IMR-90 (cell line): Measurements from ENCODE around the gene SYT11. TPM values are rescaled to one million over a fixed set of nuclear protein-coding genes. Genes with fewer than 3 reads are reported as not detected.

Experiments used
- ATAC-seq: fragments of 200-7000 bp; cut with Tn5 transposase; 2 replicates; pipeline ENCODE4 v1.9.1; 2020; ENCODE audit warnings: low read depth, mild to moderate bottlenecking, moderate library complexity
- BruUV-seq: library from RNA; stranded (reverse); fragments of 400-500 nt; replicated peaks from 2 replicates; lab custom pipeline; 2021; lab: Mats Ljungman, UMichigan
- CTCF ChIA-PET: fragments of 300-600 bp; formaldehyde crosslinking; extraction: SDS; loops from one replicate; lab custom pipeline; 2021; ENCODE audit warnings: antibody characterized with exemption; lab: Yijun Ruan, JAX
- POLR2A ChIA-PET: fragments of 300-600 bp; sonication (Branson Sonifier 250); formaldehyde crosslinking; loops from one replicate; lab custom pipeline; 2022; ENCODE audit warnings: antibody characterized with exemption; ENCODE audit not compliant: unreplicated experiment; lab: Charles Lee
- DNase-seq: peaks from one replicate; pipeline ENCODE4 v3.0.0; 2013
- H2AFZ ChIP-seq: replicated peaks from 2 replicates; pipeline ENCODE3; 2013; ENCODE audit warnings: low read length, mild to moderate bottlenecking; ENCODE audit not compliant: poor library complexity
- H2AK5ac ChIP-seq: 2 replicates; pipeline ENCODE4 v1.6.1; 2013; ENCODE audit warnings: low read depth, low read length, inconsistent platforms
- H2AK9ac ChIP-seq: replicated peaks from 2 replicates; pipeline ENCODE3; 2013; ENCODE audit warnings: mild to moderate bottlenecking, low read depth, low read length, moderate library complexity; ENCODE audit not compliant: poor library complexity
- H2BK120ac ChIP-seq: 2 replicates; pipeline ENCODE4 v1.6.1; 2013; ENCODE audit warnings: low read depth, low read length, inconsistent platforms
- H2BK15ac ChIP-seq: 3 replicates; pipeline ENCODE4 v1.6.1; 2013; ENCODE audit warnings: low read depth, low read length, inconsistent platforms
- H2BK20ac ChIP-seq: 2 replicates; pipeline ENCODE4 v1.6.1; 2013; ENCODE audit warnings: low read depth, mild to moderate bottlenecking, inconsistent platforms, low read length, moderate library complexity
- H2BK5ac ChIP-seq: 2 replicates; pipeline ENCODE4 v1.6.1; 2013; ENCODE audit warnings: mild to moderate bottlenecking, low read depth, low read length, inconsistent platforms; ENCODE audit not compliant: poor library complexity, severe bottlenecking
- H3K14ac ChIP-seq: replicated peaks from 2 replicates; pipeline ENCODE4 v1.6.1; 2013; ENCODE audit warnings: low read depth, low read length, inconsistent platforms
- H3K18ac ChIP-seq: 2 replicates; pipeline ENCODE4 v1.6.1; 2013; ENCODE audit warnings: low read depth, low read length, control low read depth
- H3K23ac ChIP-seq: 2 replicates; pipeline ENCODE4 v1.6.1; 2013; ENCODE audit warnings: low read depth, low read length, inconsistent platforms
- H3K27ac ChIP-seq: 2 replicates; pipeline ENCODE4 v1.5.1; 2013; ENCODE audit warnings: mild to moderate bottlenecking, control low read depth, low read length; ENCODE audit not compliant: insufficient read depth
- H3K27me3 ChIP-seq: 2 replicates; pipeline ENCODE4 v1.6.1; 2013; ENCODE audit warnings: low read length; ENCODE audit not compliant: control insufficient read depth, insufficient read depth
- H3K36me3 ChIP-seq: 2 replicates; pipeline ENCODE4 v1.6.1; 2013; ENCODE audit warnings: low read length, mixed read lengths; ENCODE audit not compliant: control insufficient read depth, insufficient read depth
- H3K4ac ChIP-seq: 2 replicates; pipeline ENCODE4 v1.6.1; 2013; ENCODE audit warnings: low read depth, low read length, inconsistent platforms
- H3K4me1 ChIP-seq: 2 replicates; pipeline ENCODE4 v1.6.1; 2013; ENCODE audit warnings: low read length, mixed read lengths; ENCODE audit not compliant: control insufficient read depth, insufficient read depth
- H3K4me2 ChIP-seq: 2 replicates; pipeline ENCODE4 v1.6.1; 2013; ENCODE audit warnings: low read depth, mild to moderate bottlenecking, control low read depth, low read length, moderate library complexity
- H3K4me3 ChIP-seq: 2 replicates; pipeline ENCODE4 v1.5.1; 2013; ENCODE audit warnings: low read depth, mild to moderate bottlenecking, control low read depth, low read length, moderate library complexity; ENCODE audit not compliant: insufficient read depth
- H3K56ac ChIP-seq: 2 replicates; pipeline ENCODE4 v1.6.1; 2013; ENCODE audit warnings: low read length, inconsistent platforms; ENCODE audit not compliant: insufficient read depth; ENCODE audit errors: extremely low read depth
- H3K79me1 ChIP-seq, 2 experiments: 2 replicates each; pipeline ENCODE4 v1.6.1; 2013; ENCODE audit warnings: low read length in 2 of 2, inconsistent platforms in 1 of 2, low read depth in 1 of 2
- H3K9ac ChIP-seq: 2 replicates; pipeline ENCODE4 v1.6.1; 2013; ENCODE audit warnings: low read depth, low read length, control low read depth
- H3K9me1 ChIP-seq: 2 replicates; pipeline ENCODE4 v1.6.1; 2013; ENCODE audit warnings: low read length, inconsistent platforms; ENCODE audit not compliant: insufficient read depth
- H3K9me3 ChIP-seq: 2 replicates; pipeline ENCODE4 v1.6.1; 2013; ENCODE audit warnings: low read length; ENCODE audit not compliant: control insufficient read depth, insufficient read depth
- H4K20me1 ChIP-seq: 2 replicates; pipeline ENCODE4 v1.6.1; 2013; ENCODE audit warnings: low read length, inconsistent platforms; ENCODE audit not compliant: insufficient read depth
- H4K5ac ChIP-seq: 2 replicates; pipeline ENCODE4 v1.6.1; 2013; ENCODE audit warnings: mild to moderate bottlenecking, low read depth, low read length, control low read depth
- H4K8ac ChIP-seq, 2 experiments: 2 replicates each; pipeline ENCODE4 v1.6.1; 2013; ENCODE audit warnings: low read depth in 2 of 2, low read length in 2 of 2, control low read depth in 1 of 2, inconsistent platforms in 1 of 2
- H4K91ac ChIP-seq: 2 replicates; pipeline ENCODE4 v1.6.1; 2013; ENCODE audit warnings: low read depth, low read length, inconsistent platforms; ENCODE audit not compliant: insufficient read depth
- BHLHE40 ChIP-seq: fragments of 150-350 bp; IDR thresholded peaks from 2 replicates; pipeline ENCODE4 v1.6.1; 2016; ENCODE audit warnings: mild to moderate bottlenecking, low read depth, low read length
- CEBPB ChIP-seq: IDR thresholded peaks from 2 replicates; pipeline ENCODE4 v1.6.1; 2012; ENCODE audit warnings: low read depth, low read length, improper control_type of control experiment
- CHD1 ChIP-seq: IDR thresholded peaks from 2 replicates; pipeline ENCODE4 v1.6.1; 2012; ENCODE audit warnings: low read depth, low read length, improper control_type of control experiment
- FOS ChIP-seq: fragments of 150-350 bp; IDR thresholded peaks from 2 replicates; pipeline ENCODE4 v1.6.1; 2016; ENCODE audit warnings: low read depth, low read length
- MAFK ChIP-seq: IDR thresholded peaks from 2 replicates; pipeline ENCODE4 v1.6.1; 2012; ENCODE audit warnings: low read depth, low read length, improper control_type of control experiment
- MAZ ChIP-seq: IDR thresholded peaks from 2 replicates; pipeline ENCODE4 v1.6.1; 2012; ENCODE audit warnings: low read depth, mild to moderate bottlenecking, low read length, improper control_type of control experiment, moderate library complexity, borderline replicate concordance
- MXI1 ChIP-seq: IDR thresholded peaks from 2 replicates; pipeline ENCODE4 v1.6.1; 2012; ENCODE audit warnings: low read depth, mild to moderate bottlenecking, low read length, moderate library complexity, borderline replicate concordance
- NFE2L2 ChIP-seq: fragments of 150-350 bp; IDR thresholded peaks from 2 replicates; pipeline ENCODE4 v1.6.1; 2016; ENCODE audit warnings: low read depth, mild to moderate bottlenecking, low read length
- POLR2A ChIP-seq: IDR thresholded peaks from 2 replicates; pipeline ENCODE4 v1.6.1; 2012; ENCODE audit warnings: mild to moderate bottlenecking, low read depth, low read length
- RAD21 ChIP-seq: IDR thresholded peaks from 2 replicates; pipeline ENCODE4 v1.6.1; 2012; ENCODE audit warnings: low read length, improper control_type of control experiment
- RCOR1 ChIP-seq: IDR thresholded peaks from 2 replicates; pipeline ENCODE4 v1.6.1; 2012; ENCODE audit warnings: mild to moderate bottlenecking, low read length, improper control_type of control experiment; ENCODE audit not compliant: insufficient replicate concordance
- RFX5 ChIP-seq: IDR thresholded peaks from 2 replicates; pipeline ENCODE4 v1.8.0; 2012; ENCODE audit warnings: low read depth, mild to moderate bottlenecking, low read length, moderate library complexity
- SMC3 ChIP-seq: fragments of 150-350 bp; IDR thresholded peaks from 2 replicates; pipeline ENCODE4 v1.6.1; 2016; ENCODE audit warnings: low read depth, mild to moderate bottlenecking, antibody characterized with exemption, low read length, moderate library complexity
- whole genome bisulfite sequencing, 2 experiments: methylation state at CpG; one replicate each; pipeline versions ENCODE4 v1.1.5 to v1.1.7; 2013; ENCODE audit warnings: missing lambda C conversion rate in 2 of 2; ENCODE audit not compliant: insufficient read length in 1 of 2; ENCODE audit errors: extremely low coverage in 2 of 2; 5-methylcytosine and 5-hydroxymethylcytosine counted together
- dilution Hi-C: fragments of 300-500 bp; cut with HindIII; formaldehyde crosslinking; loops from one replicate; pipeline ENCODE4 v1.14.3; 2018; ENCODE audit warnings: low sequenced_read_pairs; ENCODE audit not compliant: unreplicated experiment
- in situ Hi-C: fragments of 300-500 bp; cut with MboI; formaldehyde crosslinking; loops from 3 replicates; pipeline ENCODE4 v1.14.3; 2019; ENCODE audit warnings: low sequenced_read_pairs, inconsistent platforms, mixed read lengths
- intact Hi-C: fragments of 100-400 bp; cut with micrococcal nuclease; formaldehyde crosslinking; loops from 2 replicates; pipeline ENCODE4 v1.10.0; 2022
- polyA plus RNA-seq, 3 experiments: library from polyadenylated mRNA; depleted of rRNA; stranded (reverse); fragments of >200 nt; gene quantifications; 2 replicates each; pipeline ENCODE4 v1.2.3, GENCODE V29; 2012; ENCODE audit warnings: low replicate concordance in 1 of 3
- total RNA-seq: library from RNA; depleted of rRNA; stranded (reverse); fragments of >200 nt; gene quantifications from 2 replicates; pipeline ENCODE4 v1.2.3, GENCODE V29; 2012
- TF ChIP-seq, protein P1 (sequence below): fragments of 150-350 bp; IDR thresholded peaks from 2 replicates; pipeline ENCODE4 v1.6.1; 2016; ENCODE audit warnings: low read depth, mild to moderate bottlenecking, low read length, moderate library complexity, borderline replicate concordance
- TF ChIP-seq, protein P2 (sequence below): fragments of 150-350 bp; IDR thresholded peaks from 2 replicates; pipeline ENCODE4 v1.6.1; 2017; ENCODE audit warnings: mild to moderate bottlenecking, antibody characterized with exemption, low read length, low read depth
- TF ChIP-seq, protein P3 (sequence below): conservative IDR thresholded peaks from 2 replicates; pipeline ENCODE4 v1.5.1; 2012; ENCODE audit warnings: mild to moderate bottlenecking, low read depth, low read length, improper control_type of control experiment

The SYT11 gene
- total and polyA plus RNA-seq, 2 of the 4 experiments (the other 2 are of a cell fraction): 22.9 to 43.7 TPM

GRCh38 chr1:155899683-155900082 lies 40.3 kb downstream of the SYT11 start:
- Histone ChIP-seq H2BK15ac (no peak overlapping the region), H3K9me1 (peaks cover 2% of the 10 kb centered on the region; the same call in 1 of the 2 replicates), H2AK9ac (no peak overlapping the region), H3K9ac (no peak overlapping the region), H4K8ac (no peak overlapping the region), H4K20me1 (no peaks in the 10 kb centered on the region; the same call in 1 of the 2 replicates), H3K56ac (no peak overlapping the region), H4K5ac (no peak overlapping the region), H3K4me3 (no peak overlapping the region), H3K9me3 (no peaks in the 10 kb centered on the region), H4K91ac (no peak overlapping the region), H3K4me1 (no peaks in the 10 kb centered on the region), H2BK5ac (no peak overlapping the region), H3K4me2 (no peak overlapping the region), H3K18ac (no peak overlapping the region), H2AFZ (no peak overlapping the region), H3K23ac (no peak overlapping the region), H2BK120ac (no peak overlapping the region), H3K4ac (no peak overlapping the region), H2BK20ac (no peak overlapping the region), H3K27me3 (no peaks in the 10 kb centered on the region), H2AK5ac (no peak overlapping the region), H3K79me1 (peaks cover 16 to 35% of the 10 kb centered on the region in 2 experiments), H3K27ac (no peak overlapping the region), H3K14ac (no peak overlapping the region), H3K36me3 (peaks cover 52% of the 10 kb centered on the region)
- no TSS peak for BruUV-seq
- in situ Hi-C loops (no loop called here), dilution Hi-C loops (no loop called here), intact Hi-C loops (no loop called here)
- no peak for ATAC-seq
- POLR2A ChIA-PET: interaction anchor here (1.2 kb wide), 1 partner anchor 8 kb away, joined by 3 read pairs; no protein-coding TSS in a partner anchor
- CTCF ChIA-PET: no interaction called here
- no peak for TF ChIP-seq NFE2L2
- no peak for TF ChIP-seq RFX5
- TF ChIP-seq SMC3: no peak
- TF ChIP-seq RAD21: no peak
- TF ChIP-seq MAZ: no peak
- no peak for TF ChIP-seq POLR2A
- TF ChIP-seq, protein P1, sequence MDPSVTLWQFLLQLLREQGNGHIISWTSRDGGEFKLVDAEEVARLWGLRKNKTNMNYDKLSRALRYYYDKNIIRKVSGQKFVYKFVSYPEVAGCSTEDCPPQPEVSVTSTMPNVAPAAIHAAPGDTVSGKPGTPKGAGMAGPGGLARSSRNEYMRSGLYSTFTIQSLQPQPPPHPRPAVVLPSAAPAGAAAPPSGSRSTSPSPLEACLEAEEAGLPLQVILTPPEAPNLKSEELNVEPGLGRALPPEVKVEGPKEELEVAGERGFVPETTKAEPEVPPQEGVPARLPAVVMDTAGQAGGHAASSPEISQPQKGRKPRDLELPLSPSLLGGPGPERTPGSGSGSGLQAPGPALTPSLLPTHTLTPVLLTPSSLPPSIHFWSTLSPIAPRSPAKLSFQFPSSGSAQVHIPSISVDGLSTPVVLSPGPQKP: no peak
- TF ChIP-seq CHD1: no peak
- TF ChIP-seq, protein P2, sequence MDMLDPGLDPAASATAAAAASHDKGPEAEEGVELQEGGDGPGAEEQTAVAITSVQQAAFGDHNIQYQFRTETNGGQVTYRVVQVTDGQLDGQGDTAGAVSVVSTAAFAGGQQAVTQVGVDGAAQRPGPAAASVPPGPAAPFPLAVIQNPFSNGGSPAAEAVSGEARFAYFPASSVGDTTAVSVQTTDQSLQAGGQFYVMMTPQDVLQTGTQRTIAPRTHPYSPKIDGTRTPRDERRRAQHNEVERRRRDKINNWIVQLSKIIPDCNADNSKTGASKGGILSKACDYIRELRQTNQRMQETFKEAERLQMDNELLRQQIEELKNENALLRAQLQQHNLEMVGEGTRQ: no peak
- TF ChIP-seq MAFK: no peak
- TF ChIP-seq, protein P3, sequence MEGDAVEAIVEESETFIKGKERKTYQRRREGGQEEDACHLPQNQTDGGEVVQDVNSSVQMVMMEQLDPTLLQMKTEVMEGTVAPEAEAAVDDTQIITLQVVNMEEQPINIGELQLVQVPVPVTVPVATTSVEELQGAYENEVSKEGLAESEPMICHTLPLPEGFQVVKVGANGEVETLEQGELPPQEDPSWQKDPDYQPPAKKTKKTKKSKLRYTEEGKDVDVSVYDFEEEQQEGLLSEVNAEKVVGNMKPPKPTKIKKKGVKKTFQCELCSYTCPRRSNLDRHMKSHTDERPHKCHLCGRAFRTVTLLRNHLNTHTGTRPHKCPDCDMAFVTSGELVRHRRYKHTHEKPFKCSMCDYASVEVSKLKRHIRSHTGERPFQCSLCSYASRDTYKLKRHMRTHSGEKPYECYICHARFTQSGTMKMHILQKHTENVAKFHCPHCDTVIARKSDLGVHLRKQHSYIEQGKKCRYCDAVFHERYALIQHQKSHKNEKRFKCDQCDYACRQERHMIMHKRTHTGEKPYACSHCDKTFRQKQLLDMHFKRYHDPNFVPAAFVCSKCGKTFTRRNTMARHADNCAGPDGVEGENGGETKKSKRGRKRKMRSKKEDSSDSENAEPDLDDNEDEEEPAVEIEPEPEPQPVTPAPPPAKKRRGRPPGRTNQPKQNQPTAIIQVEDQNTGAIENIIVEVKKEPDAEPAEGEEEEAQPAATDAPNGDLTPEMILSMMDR: no peak
- no peak for TF ChIP-seq MXI1
- no peak for TF ChIP-seq BHLHE40
- TF ChIP-seq FOS: no peak
- no peak for TF ChIP-seq RCOR1
- TF ChIP-seq CEBPB: no peak
- no CpG with 5 or more reads among the region's 2 CpGs for WGBS, 2 experiments
- DNase-seq: no peak
